RWPE1 (cell line): ENCODE results near the gene MANBA.

Experiments
- CTCF ChIA-PET: fragments of 350-600 bp; sonication (Branson Sonifier 250); formaldehyde crosslinking; extraction: SDS; loops from one replicate; lab custom pipeline; 2021; lab: Yijun Ruan, JAX
- POLR2A ChIA-PET: fragments of 400-600 bp; formaldehyde crosslinking; extraction: SDS; loops from one replicate; lab custom pipeline; 2020; ENCODE audit warnings: antibody characterized with exemption; ENCODE audit not compliant: low non-redundant PET; lab: Yijun Ruan, JAX
- DNase-seq: peaks from one replicate; pipeline ENCODE4 v3.0.0; 2012; ENCODE audit warnings: low spot score
- H3K27ac ChIP-seq: fragments of 450-650 bp; 2 replicates; pipeline ENCODE4 v1.5.1; 2017
- CTCF ChIP-seq: fragments of 450-650 bp; conservative IDR thresholded peaks from 2 replicates; pipeline ENCODE4 v1.5.1; 2017; ENCODE audit warnings: low read depth, mild to moderate bottlenecking

MANBA gene

DNA sequence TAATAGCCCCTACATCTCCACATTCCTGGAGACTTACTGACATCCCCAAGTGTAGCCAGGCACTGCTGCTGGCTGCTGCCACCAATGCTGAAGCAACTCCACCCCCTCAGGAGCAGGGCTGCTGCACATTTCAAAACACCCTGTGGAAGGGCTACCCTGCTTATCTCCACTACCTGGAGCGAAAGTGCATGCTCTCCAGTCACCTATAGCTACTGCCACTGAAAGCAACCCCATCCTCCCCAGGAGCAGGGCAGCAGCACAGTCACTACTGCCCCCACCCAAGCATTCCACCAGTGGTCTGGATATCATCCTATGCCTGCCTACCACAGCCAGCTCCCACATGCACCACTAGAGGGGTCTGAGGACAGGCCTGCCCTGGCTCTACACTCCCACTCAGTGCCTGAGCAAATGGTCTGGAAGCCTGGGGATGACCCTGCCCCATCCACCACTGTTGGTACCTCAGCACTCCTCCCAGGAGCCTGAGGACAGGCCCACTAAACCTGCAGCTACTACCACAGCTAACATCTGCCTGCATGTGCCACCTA, 55.3 kb downstream of the MANBA start:
- ChIA-PET CTCF (no interaction called here), POLR2A (no interaction called here)
- DNase-seq = no peak
- no peak for TF ChIP-seq CTCF
- H3K27ac ChIP-seq = no peak overlapping the region

- CTCF ChIA-PET = interaction anchor here (0.5 kb wide), 1 partner anchor 48 kb away, joined by 3 read pairs; no protein-coding TSS in a partner anchor
- POLR2A ChIA-PET = no interaction called here
- TF ChIP-seq CTCF = no peak
- no peak overlapping the region for H3K27ac ChIP-seq
- no peak for DNase-seq
Measured at GRCh38 chr4:102696758-102697157, 64.0 kb downstream of the MANBA start.

GRCh38 chr4:102694791-102695190, 66.0 kb downstream of the MANBA start:
- DNase-seq = no peak
- ChIA-PET POLR2A (no interaction called here), CTCF (no interaction called here)
- H3K27ac ChIP-seq = no peak overlapping the region
- TF ChIP-seq CTCF = no peak

DNA sequence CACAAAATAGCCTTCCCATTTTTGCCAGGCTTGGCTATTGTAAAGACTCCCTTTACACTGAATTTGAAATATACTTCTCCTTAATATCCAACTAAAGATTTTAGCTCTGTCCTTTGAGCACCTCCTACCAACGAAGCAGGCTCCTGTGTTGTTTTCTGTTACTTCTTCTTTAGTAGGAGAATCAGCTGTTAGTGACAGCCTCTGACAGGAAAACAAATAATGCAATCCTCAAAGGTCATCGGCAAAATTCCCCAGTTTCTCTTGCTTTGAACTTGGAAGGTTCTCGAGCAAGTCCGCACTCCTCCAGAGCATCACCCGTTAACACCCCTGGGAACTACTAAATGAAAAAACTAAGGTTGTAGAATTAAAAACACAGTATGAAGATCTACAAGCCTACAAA, 66.9 kb downstream of the MANBA start:
- CTCF ChIA-PET = no interaction called here
- POLR2A ChIA-PET = no interaction called here
- TF ChIP-seq CTCF = no peak
- no peak for DNase-seq
- H3K27ac ChIP-seq = no peak overlapping the region

GRCh38 chr4:102693262-102693850, 67.4 kb downstream of the MANBA start:
- CTCF ChIA-PET = interaction anchor here (0.6 kb wide), 1 partner anchor 11 kb away, joined by 4 read pairs; no protein-coding TSS in a partner anchor
- POLR2A ChIA-PET = no interaction called here
- no peak for TF ChIP-seq CTCF
- no peak overlapping the region for H3K27ac ChIP-seq
- DNase-seq = no peak

- no peak for DNase-seq
- POLR2A ChIA-PET = no interaction called here
- CTCF ChIA-PET = no interaction called here
- H3K27ac ChIP-seq = no peak overlapping the region
- TF ChIP-seq CTCF = no peak
Measured at GRCh38 chr4:102692474-102692873, 68.3 kb downstream of the MANBA start.
